Measurements from ENCODE around the gene ATP5F1C.
"Not testable (repeated sequence)": the region's sequence is repeated elsewhere in the genome, so short reads cannot be mapped to it uniquely, and the experiment has no call there.

Gene ATP5F1C

DNA sequence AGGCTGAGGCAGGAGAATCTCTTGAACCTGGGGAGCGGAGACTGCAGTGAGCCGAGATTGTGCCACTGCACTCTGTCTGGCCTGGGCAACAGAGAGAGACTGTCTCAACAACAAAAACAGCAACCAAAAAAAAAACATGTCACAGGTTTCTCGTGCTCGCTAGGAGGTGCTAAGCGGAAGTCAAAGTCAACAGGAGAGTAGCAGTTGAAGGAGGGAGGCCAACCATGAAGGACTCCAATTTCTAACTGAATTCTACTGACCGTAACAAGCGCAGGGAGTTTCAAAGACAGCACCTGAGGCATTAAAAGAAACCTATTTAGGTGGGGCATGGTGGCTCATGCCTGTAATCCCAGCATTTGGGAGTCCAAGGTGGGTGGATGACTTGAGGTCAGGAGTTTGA lies 19.6 kb upstream of the ATP5F1C start:
- H3K36me3 ChIP-seq (ENCODE audit: control insufficient read depth in 2 of 2, insufficient read depth in 1 of 2, low read length in 2 of 2), result peaks cover 55 to 78% of the 10 kb centered on the region in 2 experiments
- H3K4me3 ChIP-seq (ENCODE audit: low read depth, low read length), result no peak overlapping the region
- H3K27ac ChIP-seq (ENCODE audit: extremely low read depth, low read depth, low read length), result no peak overlapping the region
- no peaks in the 10 kb centered on the region for H3K9me3 ChIP-seq (ENCODE audit: control insufficient read depth, insufficient read depth, low read depth, low read length)
- TF ChIP-seq ZNF202 (tag by site-specific recombination; IDR thresholded peaks at IDR 0.05; ENCODE audit: borderline replicate concordance), result no peak
- no peak for TF ChIP-seq ZNF610 (tag by site-specific recombination; IDR thresholded peaks at IDR 0.05; ENCODE audit: borderline replicate concordance)
- no peak for TF ChIP-seq SCRT1 (tag by site-specific recombination; IDR thresholded peaks at IDR 0.05; ENCODE audit: borderline replicate concordance)
- TF ChIP-seq, protein P1, sequence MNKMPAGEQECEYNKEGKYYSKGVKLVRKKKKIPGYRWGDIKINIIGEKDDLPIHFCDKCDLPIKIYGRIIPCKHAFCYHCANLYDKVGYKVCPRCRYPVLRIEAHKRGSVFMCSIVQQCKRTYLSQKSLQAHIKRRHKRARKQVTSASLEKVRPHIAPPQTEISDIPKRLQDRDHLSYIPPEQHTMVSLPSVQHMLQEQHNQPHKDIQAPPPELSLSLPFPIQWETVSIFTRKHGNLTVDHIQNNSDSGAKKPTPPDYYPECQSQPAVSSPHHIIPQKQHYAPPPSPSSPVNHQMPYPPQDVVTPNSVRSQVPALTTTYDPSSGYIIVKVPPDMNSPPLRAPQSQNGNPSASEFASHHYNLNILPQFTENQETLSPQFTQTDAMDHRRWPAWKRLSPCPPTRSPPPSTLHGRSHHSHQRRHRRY (tag by site-specific recombination; IDR thresholded peaks at IDR 0.05), result no peak
- TF ChIP-seq ZNF10 (tag by site-specific recombination; IDR thresholded peaks at IDR 0.05), result peak; percentile 55; the same call in 1 of the 2 replicates
- TF ChIP-seq YY2 (tag by site-specific recombination; IDR thresholded peaks at IDR 0.05), result no peak
- TF ChIP-seq ZNF423 (tag by site-specific recombination; IDR thresholded peaks at IDR 0.05), result no peak
- POLR2A ChIA-PET, result no interaction called here
- no peaks in the 10 kb centered on the region for H3K4me1 ChIP-seq (ENCODE audit: control insufficient read depth, insufficient read depth, low read length)
- CTCF ChIA-PET, result no interaction called here

DNA sequence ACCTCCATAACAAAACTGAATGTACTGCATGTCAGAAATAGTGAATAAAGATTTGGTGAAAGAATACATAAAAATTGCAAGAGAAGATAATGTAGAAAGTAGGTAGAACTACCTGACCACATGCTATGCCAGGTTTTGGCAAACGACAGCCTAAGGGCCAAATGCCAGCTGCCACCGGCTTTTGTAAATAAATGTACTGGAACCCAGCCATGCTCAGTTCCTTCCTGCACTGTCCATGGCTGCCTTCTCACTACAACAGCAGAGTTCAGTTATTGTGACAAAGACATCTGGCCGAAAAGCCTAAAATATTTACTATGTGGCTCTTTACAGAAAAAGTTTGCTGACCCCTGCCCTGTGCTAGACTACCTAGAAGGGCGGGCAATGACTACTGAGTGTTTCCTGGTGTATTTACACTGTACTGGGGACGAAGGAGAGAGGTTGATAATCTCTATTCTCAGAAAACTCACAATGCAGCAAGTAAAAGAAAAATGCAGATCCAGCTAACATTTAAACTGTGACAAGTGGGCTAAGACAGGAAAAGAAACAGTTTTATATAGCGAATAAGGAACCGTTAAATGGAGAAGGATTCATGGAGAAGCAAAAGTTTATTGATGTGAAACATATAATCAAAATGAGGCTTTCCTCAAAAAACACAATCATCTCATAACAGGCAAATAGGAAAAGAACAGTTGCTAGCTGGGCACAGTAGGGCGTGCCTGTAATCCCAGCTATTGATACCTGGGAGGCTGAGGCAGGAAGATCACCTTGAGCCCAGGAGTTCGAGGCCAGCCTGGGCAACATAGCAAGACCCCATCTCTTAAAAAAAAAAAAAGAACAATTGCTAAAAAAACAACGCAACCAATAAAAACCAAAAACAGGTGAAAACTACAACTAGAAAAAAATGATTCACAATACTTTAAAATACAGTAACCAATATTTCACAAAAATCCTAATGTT lies 13.9 kb upstream of the ATP5F1C start:
- no peak overlapping the region for H3K27ac ChIP-seq (ENCODE audit: extremely low read depth, low read depth, low read length)
- H3K9me3 ChIP-seq (ENCODE audit: control insufficient read depth, insufficient read depth, low read depth, low read length), result no peaks in the 10 kb centered on the region
- H3K4me1 ChIP-seq (ENCODE audit: control insufficient read depth, insufficient read depth, low read length), result no peaks in the 10 kb centered on the region
- POLR2A ChIA-PET, result interaction anchor here (2.2 kb wide), 1 partner anchor 14 kb away, joined by 4 read pairs; the partner anchor contains the start of genes ATP5F1C and KIN
- TF ChIP-seq IKZF3 (tag by site-specific recombination; IDR thresholded peaks at IDR 0.05) (no peak), ZNF121 (tag by site-specific recombination; IDR thresholded peaks at IDR 0.05) (peak; percentile 59; the same call in 1 of the 2 replicates)
- H3K4me3 ChIP-seq (ENCODE audit: low read depth, low read length), result no peak overlapping the region
- CTCF ChIA-PET, result interaction anchor here (0.6 to 1.0 kb wide), 2 partner anchors 18 to 212 kb away, joined by 3 read pairs; no protein-coding TSS in a partner anchor
- peaks cover 51 to 80% of the 10 kb centered on the region in 2 experiments for H3K36me3 ChIP-seq (ENCODE audit: control insufficient read depth in 2 of 2, insufficient read depth in 1 of 2, low read length in 2 of 2)

DNA sequence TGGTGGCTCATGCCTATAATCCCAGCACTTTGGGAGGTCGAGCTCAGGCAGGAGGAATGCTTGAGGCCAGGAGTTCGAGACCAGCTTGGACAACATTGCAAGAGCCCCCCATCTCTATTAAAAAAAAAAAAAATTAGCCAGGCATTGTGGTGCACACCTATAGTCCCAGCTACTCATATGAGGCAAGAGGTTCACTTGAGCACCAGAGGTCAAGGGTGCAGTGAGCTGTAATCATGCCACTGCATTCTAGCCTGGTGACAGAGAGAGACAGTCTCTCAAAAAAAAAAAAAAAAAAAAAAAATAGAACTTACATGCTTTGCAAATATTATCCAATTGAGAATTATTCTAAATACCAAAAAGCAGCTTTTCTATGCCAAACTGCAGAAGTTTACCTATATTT lies 11.2 kb upstream of the ATP5F1C start:
- Histone ChIP-seq H3K4me3 (ENCODE audit: low read depth, low read length) (no peak overlapping the region), H3K36me3 (ENCODE audit: control insufficient read depth in 2 of 2, insufficient read depth in 1 of 2, low read length in 2 of 2) (peaks cover 62 to 87% of the 10 kb centered on the region in 2 experiments), H3K9me3 (ENCODE audit: control insufficient read depth, insufficient read depth, low read depth, low read length) (no peaks in the 10 kb centered on the region), H3K27ac (ENCODE audit: extremely low read depth, low read depth, low read length) (no peak overlapping the region), H3K4me1 (ENCODE audit: control insufficient read depth, insufficient read depth, low read length) (no peaks in the 10 kb centered on the region)
- ChIA-PET POLR2A (interaction anchor here (0.6 to 0.9 kb wide), 2 partner anchors 41 to 1200 kb away, joined by 3 to 5 read pairs; partner anchors contain the start of gene TAF3), CTCF (interaction anchor here (0.6 to 0.9 kb wide), 5 partner anchors 19 to 498 kb away, joined by 3 to 4 read pairs (median 3); no protein-coding TSS in a partner anchor)
- TF ChIP-seq ZNF311 (tag by site-specific recombination; IDR thresholded peaks at IDR 0.05; ENCODE audit: borderline replicate concordance), result no peak
- TF ChIP-seq ZNF138 (tag by site-specific recombination; IDR thresholded peaks at IDR 0.05; ENCODE audit: borderline replicate concordance), result no peak
- TF ChIP-seq, protein P2, sequence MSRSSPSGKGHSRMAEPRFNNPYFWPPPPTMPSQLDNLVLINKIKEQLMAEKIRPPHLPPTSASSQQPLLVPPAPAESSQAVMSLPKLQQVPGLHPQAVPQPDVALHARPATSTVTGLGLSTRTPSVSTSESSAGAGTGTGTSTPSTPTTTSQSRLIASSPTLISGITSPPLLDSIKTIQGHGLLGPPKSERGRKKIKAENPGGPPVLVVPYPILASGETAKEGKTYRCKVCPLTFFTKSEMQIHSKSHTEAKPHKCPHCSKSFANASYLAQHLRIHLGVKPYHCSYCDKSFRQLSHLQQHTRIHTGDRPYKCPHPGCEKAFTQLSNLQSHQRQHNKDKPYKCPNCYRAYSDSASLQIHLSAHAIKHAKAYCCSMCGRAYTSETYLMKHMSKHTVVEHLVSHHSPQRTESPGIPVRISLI (tag by site-specific recombination; IDR thresholded peaks at IDR 0.05), result 0 out of 2 replicates have a peak, but pooled peaks have one; percentile 30
- TF ChIP-seq ZNF2 (tag by site-specific recombination; IDR thresholded peaks at IDR 0.05), result no peak

DNA sequence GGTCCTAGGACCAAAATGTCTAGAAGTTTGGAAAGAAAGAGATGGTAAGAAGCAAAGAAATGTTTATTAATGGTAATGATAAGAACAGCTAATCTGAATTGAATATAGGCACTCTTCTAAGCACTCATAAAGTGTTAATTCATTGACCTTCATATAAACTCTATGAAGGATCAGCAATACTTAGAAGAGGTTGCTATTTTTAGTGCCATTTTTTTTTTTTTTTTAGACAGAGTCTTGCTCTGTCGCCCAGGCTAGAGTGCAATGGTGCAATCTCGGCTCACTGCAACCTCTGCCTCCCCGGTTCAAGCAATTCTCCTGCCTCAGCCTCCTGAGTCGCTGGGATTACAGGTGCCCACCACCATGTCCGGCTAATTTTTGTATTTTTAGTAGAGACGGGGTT lies 5.8 kb upstream of the ATP5F1C start:
- POLR2A ChIA-PET; H3K9me3 ChIP-seq (ENCODE audit: control insufficient read depth, insufficient read depth, low read depth, low read length); H3K4me1 ChIP-seq (ENCODE audit: control insufficient read depth, insufficient read depth, low read length); H3K27ac ChIP-seq (ENCODE audit: extremely low read depth, low read depth, low read length); H3K4me3 ChIP-seq (ENCODE audit: low read depth, low read length): not testable (repeated sequence)
- CTCF ChIA-PET, result interaction anchor here (0.6 kb wide), 2 partner anchors 10 to 360 kb away, joined by 3 to 5 read pairs; no protein-coding TSS in a partner anchor
- H3K36me3 ChIP-seq (ENCODE audit: control insufficient read depth in 2 of 2, insufficient read depth in 1 of 2, low read length in 2 of 2), result peaks cover 47 to 55% of the 10 kb centered on the region in 2 experiments
